Measurements from ENCODE around the gene MFAP1.

DNA sequence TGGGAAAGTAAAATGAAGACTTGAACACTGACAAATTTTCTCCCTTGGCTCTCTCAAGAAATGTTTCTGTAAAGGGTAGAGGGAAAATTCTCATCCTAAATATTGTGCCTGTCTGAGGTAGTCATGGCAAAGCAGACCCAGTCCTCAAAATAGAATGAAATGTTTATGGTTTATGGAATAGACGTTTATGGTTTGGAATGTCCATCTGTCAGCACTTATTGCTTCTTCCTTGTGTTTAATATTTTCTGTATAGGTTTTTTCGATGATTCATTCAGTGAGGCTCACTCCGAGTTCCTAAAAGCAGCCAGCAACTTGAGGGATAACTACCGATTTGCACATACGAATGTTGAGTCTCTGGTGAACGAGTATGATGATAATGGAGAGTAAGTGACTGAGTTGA, 61.7 kb downstream of the MFAP1 start:
- TF ChIP-seq RAD21 (IDR thresholded peaks at IDR 0.05) (no peak), GABPA (IDR thresholded peaks at IDR 0.05 in 1 of 2, conservative IDR thresholded peaks at IDR 0.05 in 1 of 2) (no peak), SP1 (IDR thresholded peaks at IDR 0.05) (no peak), YY1 (IDR thresholded peaks at IDR 0.05) (no peak), JUND (IDR thresholded peaks at IDR 0.05) (no peak)
- TF ChIP-seq, protein P1, sequence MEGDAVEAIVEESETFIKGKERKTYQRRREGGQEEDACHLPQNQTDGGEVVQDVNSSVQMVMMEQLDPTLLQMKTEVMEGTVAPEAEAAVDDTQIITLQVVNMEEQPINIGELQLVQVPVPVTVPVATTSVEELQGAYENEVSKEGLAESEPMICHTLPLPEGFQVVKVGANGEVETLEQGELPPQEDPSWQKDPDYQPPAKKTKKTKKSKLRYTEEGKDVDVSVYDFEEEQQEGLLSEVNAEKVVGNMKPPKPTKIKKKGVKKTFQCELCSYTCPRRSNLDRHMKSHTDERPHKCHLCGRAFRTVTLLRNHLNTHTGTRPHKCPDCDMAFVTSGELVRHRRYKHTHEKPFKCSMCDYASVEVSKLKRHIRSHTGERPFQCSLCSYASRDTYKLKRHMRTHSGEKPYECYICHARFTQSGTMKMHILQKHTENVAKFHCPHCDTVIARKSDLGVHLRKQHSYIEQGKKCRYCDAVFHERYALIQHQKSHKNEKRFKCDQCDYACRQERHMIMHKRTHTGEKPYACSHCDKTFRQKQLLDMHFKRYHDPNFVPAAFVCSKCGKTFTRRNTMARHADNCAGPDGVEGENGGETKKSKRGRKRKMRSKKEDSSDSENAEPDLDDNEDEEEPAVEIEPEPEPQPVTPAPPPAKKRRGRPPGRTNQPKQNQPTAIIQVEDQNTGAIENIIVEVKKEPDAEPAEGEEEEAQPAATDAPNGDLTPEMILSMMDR (IDR thresholded peaks at IDR 0.05; ENCODE audit: low read depth, low read length, missing input control): no peak
- TF ChIP-seq, protein P2, sequence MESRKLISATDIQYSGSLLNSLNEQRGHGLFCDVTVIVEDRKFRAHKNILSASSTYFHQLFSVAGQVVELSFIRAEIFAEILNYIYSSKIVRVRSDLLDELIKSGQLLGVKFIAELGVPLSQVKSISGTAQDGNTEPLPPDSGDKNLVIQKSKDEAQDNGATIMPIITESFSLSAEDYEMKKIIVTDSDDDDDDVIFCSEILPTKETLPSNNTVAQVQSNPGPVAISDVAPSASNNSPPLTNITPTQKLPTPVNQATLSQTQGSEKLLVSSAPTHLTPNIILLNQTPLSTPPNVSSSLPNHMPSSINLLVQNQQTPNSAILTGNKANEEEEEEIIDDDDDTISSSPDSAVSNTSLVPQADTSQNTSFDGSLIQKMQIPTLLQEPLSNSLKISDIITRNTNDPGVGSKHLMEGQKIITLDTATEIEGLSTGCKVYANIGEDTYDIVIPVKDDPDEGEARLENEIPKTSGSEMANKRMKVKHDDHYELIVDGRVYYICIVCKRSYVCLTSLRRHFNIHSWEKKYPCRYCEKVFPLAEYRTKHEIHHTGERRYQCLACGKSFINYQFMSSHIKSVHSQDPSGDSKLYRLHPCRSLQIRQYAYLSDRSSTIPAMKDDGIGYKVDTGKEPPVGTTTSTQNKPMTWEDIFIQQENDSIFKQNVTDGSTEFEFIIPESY (IDR thresholded peaks at IDR 0.05): no peak
- TF ChIP-seq, protein P3, sequence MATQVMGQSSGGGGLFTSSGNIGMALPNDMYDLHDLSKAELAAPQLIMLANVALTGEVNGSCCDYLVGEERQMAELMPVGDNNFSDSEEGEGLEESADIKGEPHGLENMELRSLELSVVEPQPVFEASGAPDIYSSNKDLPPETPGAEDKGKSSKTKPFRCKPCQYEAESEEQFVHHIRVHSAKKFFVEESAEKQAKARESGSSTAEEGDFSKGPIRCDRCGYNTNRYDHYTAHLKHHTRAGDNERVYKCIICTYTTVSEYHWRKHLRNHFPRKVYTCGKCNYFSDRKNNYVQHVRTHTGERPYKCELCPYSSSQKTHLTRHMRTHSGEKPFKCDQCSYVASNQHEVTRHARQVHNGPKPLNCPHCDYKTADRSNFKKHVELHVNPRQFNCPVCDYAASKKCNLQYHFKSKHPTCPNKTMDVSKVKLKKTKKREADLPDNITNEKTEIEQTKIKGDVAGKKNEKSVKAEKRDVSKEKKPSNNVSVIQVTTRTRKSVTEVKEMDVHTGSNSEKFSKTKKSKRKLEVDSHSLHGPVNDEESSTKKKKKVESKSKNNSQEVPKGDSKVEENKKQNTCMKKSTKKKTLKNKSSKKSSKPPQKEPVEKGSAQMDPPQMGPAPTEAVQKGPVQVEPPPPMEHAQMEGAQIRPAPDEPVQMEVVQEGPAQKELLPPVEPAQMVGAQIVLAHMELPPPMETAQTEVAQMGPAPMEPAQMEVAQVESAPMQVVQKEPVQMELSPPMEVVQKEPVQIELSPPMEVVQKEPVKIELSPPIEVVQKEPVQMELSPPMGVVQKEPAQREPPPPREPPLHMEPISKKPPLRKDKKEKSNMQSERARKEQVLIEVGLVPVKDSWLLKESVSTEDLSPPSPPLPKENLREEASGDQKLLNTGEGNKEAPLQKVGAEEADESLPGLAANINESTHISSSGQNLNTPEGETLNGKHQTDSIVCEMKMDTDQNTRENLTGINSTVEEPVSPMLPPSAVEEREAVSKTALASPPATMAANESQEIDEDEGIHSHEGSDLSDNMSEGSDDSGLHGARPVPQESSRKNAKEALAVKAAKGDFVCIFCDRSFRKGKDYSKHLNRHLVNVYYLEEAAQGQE (IDR thresholded peaks at IDR 0.05): no peak
- TF ChIP-seq, protein P4, sequence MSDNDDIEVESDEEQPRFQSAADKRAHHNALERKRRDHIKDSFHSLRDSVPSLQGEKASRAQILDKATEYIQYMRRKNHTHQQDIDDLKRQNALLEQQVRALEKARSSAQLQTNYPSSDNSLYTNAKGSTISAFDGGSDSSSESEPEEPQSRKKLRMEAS (IDR thresholded peaks at IDR 0.05): no peak
- TF ChIP-seq, protein P5, sequence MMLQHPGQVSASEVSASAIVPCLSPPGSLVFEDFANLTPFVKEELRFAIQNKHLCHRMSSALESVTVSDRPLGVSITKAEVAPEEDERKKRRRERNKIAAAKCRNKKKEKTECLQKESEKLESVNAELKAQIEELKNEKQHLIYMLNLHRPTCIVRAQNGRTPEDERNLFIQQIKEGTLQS (IDR thresholded peaks at IDR 0.05): no peak

Data from liver (tissue), 3 donors.